Mammary epithelial cell (primary cell): ENCODE measurements around the gene HOXB1.

Source experiments
- CTCF ChIP-seq, 2 donors: IDR thresholded peaks in 1 of 2; conservative IDR thresholded peaks in 1 of 2; 2 replicates each; pipeline ENCODE4 v1.5.1; 2011 to 2012; ENCODE audit warnings: inconsistent platforms in 2 of 2, low read length in 2 of 2, mild to moderate bottlenecking in 2 of 2, control low read depth in 1 of 2, low read depth in 1 of 2; ENCODE audit not compliant: insufficient read depth in 1 of 2; ENCODE audit errors: extremely low read depth in 1 of 2
- EZH2 ChIP-seq: IDR thresholded peaks from 2 replicates; pipeline ENCODE4 v1.6.1; 2012; ENCODE audit warnings: low read length, inconsistent platforms, borderline replicate concordance

GRCh38 chr17:48568499-48569239 is 37.9 kb upstream of the HOXB1 start:
- TF ChIP-seq CTCF (conservative IDR thresholded peaks at IDR 0.05 in 1 of 2, IDR thresholded peaks at IDR 0.05 in 1 of 2; ENCODE audit: extremely low read depth in 1 of 2, insufficient read depth in 1 of 2, low read depth in 1 of 2, low read length in 2 of 2) (no peak), EZH2 (no peak)
